Right lobe of liver (tissue), 4 donors: ENCODE measurements around the gene LCN2.

ENCODE experiments used
- CTCF ChIP-seq, 4 donors: fragments of 200-600 bp in 3 of 4; fragments of 450-650 bp in 1 of 4; IDR thresholded peaks; one replicate each; pipeline versions ENCODE4 v1.5.1 to v1.8.0; 2016 to 2022; ENCODE audit warnings: antibody characterized with exemption in 4 of 4, mild to moderate bottlenecking in 2 of 4
- POLR2A ChIP-seq: fragments of 450-650 bp; IDR thresholded peaks from one replicate; pipeline ENCODE4 v1.6.1; 2017; ENCODE audit warnings: antibody characterized with exemption, mild to moderate bottlenecking
- donor health status: DM: no; HTN: no; CAD: no.
- donor health status: DM: no; HTN: no; CAD: no.
- donor health status: DM: no; HTN: yes; CAD: no.

DNA sequence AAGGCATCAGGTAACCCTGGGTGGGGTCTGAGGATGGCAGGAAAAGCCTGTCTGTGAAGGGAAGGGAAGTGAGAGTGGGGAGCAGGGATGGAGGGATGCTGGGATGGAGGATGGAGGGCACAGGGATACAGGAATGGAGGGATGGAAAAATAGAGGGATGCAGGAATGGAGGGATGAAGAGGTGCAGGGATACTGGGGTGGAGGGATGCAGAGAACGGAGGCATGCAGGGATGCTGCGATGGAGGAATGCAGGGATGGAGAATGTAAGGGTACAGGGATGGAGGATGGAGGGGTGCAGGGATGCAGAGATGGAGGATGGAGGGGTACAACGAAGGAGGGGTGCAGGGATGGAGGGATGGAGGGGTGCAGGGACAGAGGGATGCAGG is 30.8 kb upstream of the LCN2 start:
- TF ChIP-seq CTCF (IDR thresholded peaks at IDR 0.05) = no peak
- TF ChIP-seq POLR2A = no peak
